Measurements from ENCODE around the gene PDPK1.

- TF ChIP-seq, protein P1, sequence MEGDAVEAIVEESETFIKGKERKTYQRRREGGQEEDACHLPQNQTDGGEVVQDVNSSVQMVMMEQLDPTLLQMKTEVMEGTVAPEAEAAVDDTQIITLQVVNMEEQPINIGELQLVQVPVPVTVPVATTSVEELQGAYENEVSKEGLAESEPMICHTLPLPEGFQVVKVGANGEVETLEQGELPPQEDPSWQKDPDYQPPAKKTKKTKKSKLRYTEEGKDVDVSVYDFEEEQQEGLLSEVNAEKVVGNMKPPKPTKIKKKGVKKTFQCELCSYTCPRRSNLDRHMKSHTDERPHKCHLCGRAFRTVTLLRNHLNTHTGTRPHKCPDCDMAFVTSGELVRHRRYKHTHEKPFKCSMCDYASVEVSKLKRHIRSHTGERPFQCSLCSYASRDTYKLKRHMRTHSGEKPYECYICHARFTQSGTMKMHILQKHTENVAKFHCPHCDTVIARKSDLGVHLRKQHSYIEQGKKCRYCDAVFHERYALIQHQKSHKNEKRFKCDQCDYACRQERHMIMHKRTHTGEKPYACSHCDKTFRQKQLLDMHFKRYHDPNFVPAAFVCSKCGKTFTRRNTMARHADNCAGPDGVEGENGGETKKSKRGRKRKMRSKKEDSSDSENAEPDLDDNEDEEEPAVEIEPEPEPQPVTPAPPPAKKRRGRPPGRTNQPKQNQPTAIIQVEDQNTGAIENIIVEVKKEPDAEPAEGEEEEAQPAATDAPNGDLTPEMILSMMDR (IDR thresholded peaks at IDR 0.05; ENCODE audit: low read depth, low read length) = no peak
- TF ChIP-seq POLR2A (IDR thresholded peaks at IDR 0.05; ENCODE audit: extremely low read depth, insufficient read length) = no peak
Measured at GRCh38 chr16:2515180-2515851, 22.5 kb upstream of the PDPK1 start.

Measured in NB4 (cell line).